Activated T-cell treated with anti-CD3 and anti-CD28 coated beads, Interleukin-2, amount 50 U/mL, for 24 hours (primary cell): ENCODE measurements around the gene RETREG1.
"Not testable (repeated sequence)": the region's sequence is repeated elsewhere in the genome, so short reads cannot be mapped to it uniquely, and the experiment has no call there.

Experiments used
- DNase-seq: peaks from one replicate; pipeline ENCODE4 v3.0.0-alpha.2; 2020
- H3K27ac Mint-ChIP-seq: 2 replicates; pipeline ENCODE4 v1.8.0; 2020; ENCODE audit warnings: mild to moderate bottlenecking, mixed read lengths
- H3K27me3 Mint-ChIP-seq: 2 replicates; pipeline ENCODE4 v1.8.0; 2020; ENCODE audit warnings: mixed read lengths
- H3K36me3 Mint-ChIP-seq: 2 replicates; pipeline ENCODE4 v1.8.0; 2020; ENCODE audit warnings: low read depth, mixed read lengths
- H3K4me1 Mint-ChIP-seq: 2 replicates; pipeline ENCODE4 v1.8.0; 2020; ENCODE audit warnings: low read depth, mixed read lengths
- H3K4me3 Mint-ChIP-seq: 2 replicates; pipeline ENCODE4 v1.8.0; 2020; ENCODE audit warnings: mild to moderate bottlenecking, moderate library complexity, mixed read lengths
- H3K9me3 Mint-ChIP-seq: 2 replicates; pipeline ENCODE4 v1.8.0; 2020; ENCODE audit warnings: mixed read lengths

RETREG1 gene

DNA sequence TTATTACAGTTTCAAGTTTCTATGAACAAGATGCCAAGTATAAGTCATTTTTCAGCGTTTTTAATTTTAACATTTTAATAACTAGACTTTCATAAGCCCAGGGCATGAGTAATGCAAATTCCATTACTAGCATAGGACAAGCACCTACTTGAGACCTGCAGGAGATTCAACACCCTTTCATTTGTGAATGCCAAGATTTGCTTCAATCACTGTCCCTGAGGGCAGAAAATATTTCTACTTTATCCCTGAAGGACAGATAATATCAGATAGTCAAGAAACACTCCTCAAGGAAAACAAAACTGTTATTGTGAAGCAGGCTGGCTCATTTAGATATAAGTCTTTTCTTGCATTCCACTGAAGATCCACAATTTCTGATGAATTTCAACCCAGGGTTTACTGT is 123.5 kb downstream of the RETREG1 start:
- Mint-ChIP-seq H3K9me3 (peaks cover 34% of the 10 kb centered on the region), H3K4me1 (peaks cover 36% of the 10 kb centered on the region), H3K36me3 (peaks cover 30% of the 10 kb centered on the region), H3K4me3 (no peak overlapping the region), H3K27ac (no peak overlapping the region), H3K27me3 (no peaks in the 10 kb centered on the region)
- DNase-seq: no peak

DNA sequence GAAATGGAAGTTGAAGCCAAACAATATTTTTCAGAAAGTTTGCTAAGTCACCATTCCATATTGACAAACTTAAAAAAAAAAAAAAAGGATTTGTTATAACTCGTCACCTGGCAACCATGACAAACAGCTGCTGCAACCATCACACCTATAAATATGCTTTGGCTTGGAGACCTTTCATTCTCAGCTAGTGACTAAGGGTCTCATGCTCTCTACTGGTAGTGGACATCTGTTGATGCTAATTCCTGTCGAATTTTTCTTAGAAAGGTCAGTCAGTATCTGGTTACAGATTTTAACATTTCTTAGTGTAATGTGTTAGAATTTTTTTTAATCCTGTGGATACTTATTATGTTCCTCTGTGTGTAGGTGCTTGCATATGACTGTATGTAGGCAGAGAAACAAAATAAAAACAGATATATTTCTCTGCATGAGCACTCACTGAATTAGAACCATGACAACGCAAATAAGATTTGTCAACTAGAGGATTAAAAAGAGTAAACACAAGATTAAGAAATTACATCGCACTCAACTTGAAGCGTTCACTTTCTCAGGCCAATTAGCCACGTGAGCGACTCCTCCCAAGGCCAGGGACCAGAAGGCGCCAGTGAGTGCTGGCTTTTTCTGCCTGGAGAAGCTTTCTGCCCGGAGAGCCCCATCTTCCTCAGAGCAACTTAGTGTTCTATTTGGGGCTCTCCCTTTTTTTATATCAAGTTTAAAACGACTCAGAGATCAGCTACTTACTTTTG is 124.2 kb downstream of the RETREG1 start:
- Mint-ChIP-seq H3K4me1 (peaks cover 36% of the 10 kb centered on the region), H3K27ac (no peak overlapping the region), H3K27me3 (no peaks in the 10 kb centered on the region), H3K36me3 (peaks cover 23% of the 10 kb centered on the region), H3K4me3 (no peak overlapping the region), H3K9me3 (peaks cover 28% of the 10 kb centered on the region)
- no peak for DNase-seq

DNA sequence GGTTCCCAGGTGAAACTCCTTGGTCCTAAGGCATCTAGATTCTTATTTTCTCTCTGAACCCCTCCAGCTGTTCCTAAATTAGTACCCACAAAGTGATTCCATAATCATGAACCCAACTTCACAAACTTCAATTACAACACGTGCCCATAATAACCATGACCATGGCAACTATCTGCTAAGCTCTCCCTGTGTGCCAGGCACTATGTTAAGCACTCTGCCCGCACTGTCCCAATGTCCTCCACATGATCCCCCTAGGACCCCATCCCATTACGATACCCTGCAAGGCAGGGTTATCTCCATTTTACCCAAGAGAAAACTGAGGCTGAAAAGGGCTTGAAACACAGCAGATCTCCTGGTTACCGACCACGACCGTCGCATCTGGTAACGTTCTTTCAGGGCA is 125.9 kb downstream of the RETREG1 start:
- no peak overlapping the region for H3K27ac Mint-ChIP-seq
- H3K9me3 Mint-ChIP-seq: peaks cover 12% of the 10 kb centered on the region
- no peak overlapping the region for H3K4me3 Mint-ChIP-seq
- peaks cover 46% of the 10 kb centered on the region for H3K4me1 Mint-ChIP-seq
- H3K36me3 Mint-ChIP-seq: peaks cover 10% of the 10 kb centered on the region
- no peak for DNase-seq
- H3K27me3 Mint-ChIP-seq: no peaks in the 10 kb centered on the region

DNA sequence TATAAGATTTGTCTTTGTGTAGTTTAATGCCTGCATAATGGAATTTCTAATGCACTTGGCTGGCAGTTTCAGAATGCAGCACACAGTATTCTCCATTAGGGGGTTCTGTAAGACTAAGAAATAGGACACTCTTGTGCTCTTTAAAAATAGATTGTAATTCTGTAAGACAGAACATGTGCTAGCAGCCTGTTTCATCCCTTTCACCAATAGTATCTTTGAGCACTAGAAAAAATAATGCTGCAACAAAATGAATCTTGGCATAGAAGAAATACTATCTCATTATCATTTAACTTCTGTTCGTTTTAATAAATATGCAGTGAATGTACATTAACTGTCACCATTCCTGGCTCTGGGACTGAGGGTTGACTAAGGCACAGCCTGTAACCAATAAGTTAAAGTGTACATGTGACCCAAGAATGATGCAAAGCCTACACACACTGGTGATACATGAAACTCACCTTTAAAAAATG is 127.4 kb downstream of the RETREG1 start:
- Mint-ChIP-seq H3K27ac (no peak overlapping the region), H3K4me3 (no peak overlapping the region), H3K27me3 (no peaks in the 10 kb centered on the region), H3K4me1 (peaks cover 39% of the 10 kb centered on the region), H3K9me3 (peaks cover 3% of the 10 kb centered on the region), H3K36me3 (peaks cover 2% of the 10 kb centered on the region)
- no peak for DNase-seq

DNA sequence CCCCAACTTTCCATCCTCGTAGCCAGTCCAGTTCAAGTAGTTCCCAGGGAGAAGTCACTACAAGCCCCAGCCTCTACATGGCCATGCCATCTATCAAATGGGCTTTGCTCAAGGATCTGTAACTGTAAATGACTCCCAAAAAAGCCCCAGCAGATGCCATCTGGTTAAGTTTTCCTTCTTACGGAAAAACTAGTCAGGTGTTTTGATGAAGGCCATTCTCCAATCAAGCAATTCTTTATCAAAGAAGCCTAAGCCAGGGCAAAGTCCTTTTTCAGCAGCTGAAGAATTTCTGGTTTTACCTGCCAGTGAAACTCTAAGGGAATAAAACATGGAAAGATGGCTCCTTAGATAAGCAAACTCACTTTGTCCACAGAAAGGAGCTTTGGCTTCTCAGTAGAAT is 129.3 kb downstream of the RETREG1 start:
- no peak for DNase-seq
- Mint-ChIP-seq H3K36me3 (no peaks in the 10 kb centered on the region), H3K4me3 (no peak overlapping the region), H3K4me1 (peaks cover 36% of the 10 kb centered on the region), H3K9me3 (no peaks in the 10 kb centered on the region), H3K27me3 (no peaks in the 10 kb centered on the region), H3K27ac (no peak overlapping the region)

DNA sequence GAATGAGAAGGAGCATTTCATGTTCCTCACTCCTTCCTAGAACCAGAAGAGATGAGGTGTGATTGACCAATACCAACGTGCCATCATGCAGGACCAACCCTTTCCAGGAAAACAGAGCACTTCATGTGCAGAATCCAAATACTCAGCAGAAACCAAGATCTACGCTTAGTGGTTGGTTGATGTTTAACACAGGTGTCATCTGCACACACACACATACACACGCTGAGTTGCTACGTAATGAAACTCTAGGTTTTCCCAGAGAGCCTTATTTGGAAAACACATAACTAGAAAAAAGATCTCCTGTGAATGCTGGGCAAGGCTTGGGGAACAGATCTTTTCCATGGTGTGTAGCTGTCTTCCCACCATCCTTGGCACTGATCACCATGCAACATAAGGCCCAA is 130.1 kb downstream of the RETREG1 start:
- no peak overlapping the region for H3K4me3 Mint-ChIP-seq
- H3K27me3 Mint-ChIP-seq: no peaks in the 10 kb centered on the region
- H3K36me3 Mint-ChIP-seq: peaks cover under 1% of the 10 kb centered on the region
- no peak for DNase-seq
- H3K4me1 Mint-ChIP-seq: peaks cover 31% of the 10 kb centered on the region
- H3K27ac Mint-ChIP-seq: no peak overlapping the region
- H3K9me3 Mint-ChIP-seq: no peaks in the 10 kb centered on the region

DNA sequence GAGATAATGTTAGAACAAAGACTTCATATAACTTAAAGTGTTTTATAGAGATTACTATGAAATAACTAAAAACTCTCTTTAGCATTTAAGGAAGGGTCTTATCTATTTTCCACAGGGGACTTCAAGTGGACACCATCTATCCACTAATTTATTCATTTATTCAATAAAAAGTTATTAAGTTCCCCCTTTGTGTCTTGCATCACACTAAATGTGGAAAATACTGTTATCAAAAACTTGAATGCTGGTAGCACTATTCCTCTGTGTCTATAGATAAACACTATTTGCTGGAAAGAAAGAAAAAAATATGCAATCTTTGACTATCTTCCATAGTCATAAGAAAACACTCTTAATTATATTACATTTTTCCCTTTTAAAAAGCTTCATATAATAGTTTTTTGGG is 131.1 kb downstream of the RETREG1 start:
- Mint-ChIP-seq H3K4me1 (peaks cover 25% of the 10 kb centered on the region), H3K36me3 (peaks cover 10% of the 10 kb centered on the region), H3K9me3 (no peaks in the 10 kb centered on the region), H3K27me3 (no peaks in the 10 kb centered on the region), H3K27ac (no peak overlapping the region), H3K4me3 (no peak overlapping the region)
- no peak for DNase-seq

DNA sequence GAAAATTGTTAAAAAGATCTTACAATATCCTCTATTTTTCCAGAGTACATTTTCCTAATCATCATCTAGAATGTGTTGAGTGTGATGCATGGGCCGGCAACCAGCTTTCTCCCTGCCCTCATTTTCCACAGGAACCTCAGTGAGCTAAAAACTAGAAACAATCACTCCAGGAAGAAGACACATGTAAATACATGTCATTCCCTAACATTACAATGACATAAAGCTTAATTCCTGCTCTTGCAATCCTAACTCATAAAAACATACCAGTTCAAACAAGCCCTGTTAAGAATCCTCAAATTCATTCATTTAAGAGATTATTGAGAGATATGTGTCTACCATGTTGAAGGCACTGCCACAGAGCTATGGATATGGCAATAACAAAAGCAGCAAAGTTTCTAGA is 132.7 kb downstream of the RETREG1 start:
- H3K27me3 Mint-ChIP-seq: no peaks in the 10 kb centered on the region
- peaks cover 15% of the 10 kb centered on the region for H3K36me3 Mint-ChIP-seq
- H3K4me3 Mint-ChIP-seq: no peak overlapping the region

DNA sequence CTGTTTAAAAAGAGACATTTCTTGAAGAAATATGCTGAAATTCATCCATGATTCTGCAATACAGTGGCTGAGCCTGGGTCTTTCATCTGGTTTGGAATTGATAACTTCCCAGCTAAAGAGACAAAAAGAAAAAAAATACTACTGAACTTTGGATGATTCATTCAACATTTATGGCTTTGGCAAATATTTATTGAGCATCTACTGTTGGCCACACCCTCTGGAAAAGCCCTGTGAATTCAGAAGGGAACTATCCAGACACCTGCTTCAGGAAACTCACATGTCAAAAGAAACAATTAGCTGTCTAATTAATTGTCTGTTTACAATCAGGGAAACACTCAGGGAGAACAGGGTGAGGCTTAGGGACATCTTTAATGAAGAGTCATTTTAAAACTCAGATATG is 133.4 kb downstream of the RETREG1 start:
- Mint-ChIP-seq H3K27ac (no peak overlapping the region), H3K9me3 (no peaks in the 10 kb centered on the region)

More for the DNA sequence above, 132.7 kb downstream of the RETREG1 start:
- no peak overlapping the region for H3K27ac Mint-ChIP-seq
- no peak for DNase-seq
- no peaks in the 10 kb centered on the region for H3K9me3 Mint-ChIP-seq
- H3K4me1 Mint-ChIP-seq: peaks cover 22% of the 10 kb centered on the region

DNA sequence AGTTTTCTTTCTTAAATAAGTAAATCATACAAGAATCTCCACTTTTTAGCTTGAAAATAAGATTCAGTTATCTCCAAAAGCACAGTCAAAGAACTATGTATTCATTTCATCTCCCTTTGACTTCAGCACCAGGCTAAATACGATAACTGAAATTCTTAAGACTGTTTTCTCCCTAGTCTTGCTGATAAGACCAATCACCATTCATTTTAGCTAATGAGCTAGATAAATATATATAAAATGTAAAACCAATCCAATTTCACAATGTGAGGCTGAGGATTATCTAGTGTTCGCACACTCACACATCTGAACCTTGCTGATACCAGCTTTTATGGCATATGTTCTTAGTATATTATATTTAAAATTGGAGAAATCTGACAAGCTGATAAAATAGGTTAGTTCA is 133.9 kb downstream of the RETREG1 start:
- H3K27ac Mint-ChIP-seq: no peak overlapping the region

More for the DNA sequence above, 133.4 kb downstream of the RETREG1 start:
- Mint-ChIP-seq H3K4me1 (peaks cover 23% of the 10 kb centered on the region), H3K27me3 (no peaks in the 10 kb centered on the region), H3K4me3 (no peak overlapping the region), H3K36me3 (peaks cover 15% of the 10 kb centered on the region)
- no peak for DNase-seq

DNA sequence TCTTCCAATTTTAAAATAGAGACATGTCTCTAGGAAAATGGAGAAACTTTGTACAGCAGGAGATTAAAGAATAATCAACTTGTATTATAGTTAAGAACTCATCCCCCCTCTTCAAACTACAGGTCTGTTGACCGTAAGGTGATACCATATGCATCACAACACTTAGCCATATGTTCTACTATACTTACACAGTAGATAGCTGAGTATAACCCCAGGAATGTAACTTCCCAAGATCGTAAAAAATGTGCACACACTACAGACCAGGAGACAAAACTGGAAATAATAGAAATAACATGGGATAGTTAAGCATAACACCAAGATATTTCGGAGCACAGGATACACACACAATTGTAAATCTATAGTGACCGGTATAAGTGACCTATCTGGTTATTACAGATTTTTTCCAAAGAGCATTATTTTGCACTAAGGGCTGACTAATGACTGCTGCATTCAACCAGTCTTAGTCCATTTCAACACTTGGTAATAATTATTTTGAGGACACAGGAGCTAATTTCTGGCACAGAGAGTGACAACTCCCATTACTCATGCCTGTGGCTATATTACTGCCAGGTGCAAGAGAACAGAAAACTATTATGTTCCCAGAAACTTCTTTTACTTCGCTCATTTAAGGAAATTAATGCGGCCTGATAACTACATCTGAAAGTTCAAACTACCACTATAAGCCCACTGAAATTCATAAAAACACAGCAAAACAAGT is 135.8 kb downstream of the RETREG1 start:
- Mint-ChIP-seq H3K9me3 (no peaks in the 10 kb centered on the region), H3K27ac (no peak overlapping the region), H3K27me3 (no peaks in the 10 kb centered on the region), H3K36me3 (peaks cover 21% of the 10 kb centered on the region), H3K4me1 (peaks cover 14% of the 10 kb centered on the region), H3K4me3 (no peak overlapping the region)
- no peak for DNase-seq

More for the DNA sequence above, 133.9 kb downstream of the RETREG1 start:
- H3K27me3 Mint-ChIP-seq: no peaks in the 10 kb centered on the region
- no peak for DNase-seq
- peaks cover 23% of the 10 kb centered on the region for H3K4me1 Mint-ChIP-seq
- no peak overlapping the region for H3K4me3 Mint-ChIP-seq
- H3K36me3 Mint-ChIP-seq: peaks cover 15% of the 10 kb centered on the region
- H3K9me3 Mint-ChIP-seq: no peaks in the 10 kb centered on the region

DNA sequence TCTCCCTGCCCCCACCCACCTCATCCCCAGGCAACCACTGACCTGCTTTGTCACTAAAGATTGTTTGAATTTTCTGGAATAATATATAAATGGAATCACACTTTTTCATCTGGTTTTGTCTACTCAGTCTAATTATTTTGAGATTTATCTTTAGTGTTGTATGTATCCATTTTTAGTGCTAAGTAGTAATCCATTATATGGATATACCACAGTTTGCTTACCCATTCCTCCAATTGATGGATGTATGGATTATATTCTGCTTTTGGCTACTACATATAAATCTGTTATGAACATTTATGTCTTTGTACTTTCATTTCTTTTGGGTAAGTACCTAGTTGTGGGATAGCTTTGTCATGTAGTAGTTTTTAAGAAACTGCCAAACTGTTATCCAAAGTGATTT is 136.7 kb downstream of the RETREG1 start:
- Mint-ChIP-seq H3K4me3 (no peak overlapping the region), H3K36me3 (peaks cover 26% of the 10 kb centered on the region), H3K9me3 (no peaks in the 10 kb centered on the region), H3K27me3 (no peaks in the 10 kb centered on the region), H3K27ac (no peak overlapping the region), H3K4me1 (peaks cover 15% of the 10 kb centered on the region)
- no peak for DNase-seq

DNA sequence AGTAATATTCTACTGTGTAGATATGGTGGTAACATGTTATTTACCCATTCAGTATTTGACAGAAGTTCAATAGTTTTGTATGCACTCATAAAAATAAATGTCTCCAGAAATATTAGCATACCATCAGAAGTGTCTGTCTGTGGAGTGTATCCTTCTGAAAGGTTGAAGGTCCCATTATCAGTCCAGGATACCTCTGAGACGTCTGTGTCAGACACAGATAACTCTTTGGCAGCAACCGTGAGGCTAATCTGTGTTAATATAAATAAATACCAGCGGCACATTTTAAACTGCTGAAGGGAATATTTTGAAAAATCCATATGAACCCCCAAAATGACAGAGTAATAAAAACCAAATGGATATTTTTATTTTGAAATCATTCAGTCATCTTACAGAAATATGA is 139.3 kb downstream of the RETREG1 start:
- no peaks in the 10 kb centered on the region for H3K27me3 Mint-ChIP-seq
- H3K4me1 Mint-ChIP-seq: peaks cover 15% of the 10 kb centered on the region
- no peak for DNase-seq
- H3K36me3 Mint-ChIP-seq: peaks cover 37% of the 10 kb centered on the region
- H3K27ac Mint-ChIP-seq: no peak overlapping the region
- no peak overlapping the region for H3K4me3 Mint-ChIP-seq
- no peaks in the 10 kb centered on the region for H3K9me3 Mint-ChIP-seq

DNA sequence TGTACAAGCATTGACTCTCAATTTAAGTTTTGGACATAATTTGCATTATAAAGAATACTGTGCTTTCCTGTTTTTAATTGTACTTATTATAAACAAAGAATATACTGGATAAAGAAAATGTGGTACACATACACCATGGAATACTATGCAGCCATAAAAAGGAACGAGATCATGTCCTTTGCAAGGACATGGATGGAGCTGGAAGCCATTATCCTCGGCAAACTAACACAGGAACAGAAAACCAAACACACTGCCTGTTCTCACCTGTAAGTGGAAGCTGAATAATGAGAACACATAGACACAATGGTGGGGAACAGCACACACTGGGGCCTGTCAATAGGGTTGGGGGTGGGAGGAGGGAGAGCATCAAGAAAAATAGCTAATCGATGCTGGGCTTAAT is 140.4 kb downstream of the RETREG1 start:
- not testable (repeated sequence) for H3K4me3 Mint-ChIP-seq, H3K9me3 Mint-ChIP-seq, H3K27ac Mint-ChIP-seq, DNase-seq, H3K27me3 Mint-ChIP-seq
- Mint-ChIP-seq H3K4me1 (peaks cover 21% of the 10 kb centered on the region), H3K36me3 (peaks cover 36% of the 10 kb centered on the region)

DNA sequence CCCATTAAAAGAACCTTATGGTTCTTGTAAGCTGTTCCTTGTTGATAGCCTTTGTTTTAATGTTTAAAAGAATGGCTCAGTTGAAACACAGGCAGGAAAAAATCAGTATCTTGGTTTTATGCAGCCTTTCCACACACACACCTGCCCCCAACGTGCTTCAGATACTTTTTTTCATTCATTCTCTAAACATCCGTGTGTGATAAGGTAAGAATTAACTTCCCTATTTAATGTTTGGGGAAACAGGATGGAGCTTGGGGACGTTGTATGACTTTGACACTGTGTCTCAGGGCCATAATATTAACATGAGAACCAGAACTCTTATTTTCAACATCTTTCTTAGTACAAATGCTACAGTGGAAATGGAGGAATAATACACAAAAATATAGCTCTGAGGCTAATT is 145.4 kb downstream of the RETREG1 start:
- DNase-seq: no peak
- Mint-ChIP-seq H3K36me3 (peaks cover 36% of the 10 kb centered on the region), H3K27ac (no peak overlapping the region), H3K4me3 (no peak overlapping the region), H3K9me3 (no peaks in the 10 kb centered on the region), H3K4me1 (peaks cover 58% of the 10 kb centered on the region), H3K27me3 (no peaks in the 10 kb centered on the region)
